Measurements from ENCODE around the gene ABR.

Gene ABR

DNA sequence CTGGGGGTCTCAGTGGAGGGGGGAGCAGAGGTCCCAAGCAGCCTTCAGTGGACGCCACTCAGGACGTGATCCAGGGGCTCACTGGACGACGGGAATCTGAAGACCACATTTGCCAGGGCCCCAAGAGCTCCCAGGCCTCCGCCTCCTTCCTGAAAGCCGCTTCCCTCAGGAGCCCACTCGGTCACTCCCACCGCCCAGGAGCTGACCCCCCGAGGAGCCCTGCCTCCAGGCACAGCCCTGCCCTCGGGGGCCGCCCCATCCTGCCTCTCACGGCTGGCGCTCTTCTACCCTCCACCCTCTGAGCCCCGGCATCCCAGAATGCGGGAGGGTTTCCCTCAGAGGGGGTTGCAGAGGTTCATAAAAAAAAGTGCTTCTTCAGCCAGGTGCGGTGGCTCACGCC lies 158.6 kb downstream of the ABR start:
- DNase-seq (ENCODE audit: low read depth) = no peak
- TF ChIP-seq, protein P1, sequence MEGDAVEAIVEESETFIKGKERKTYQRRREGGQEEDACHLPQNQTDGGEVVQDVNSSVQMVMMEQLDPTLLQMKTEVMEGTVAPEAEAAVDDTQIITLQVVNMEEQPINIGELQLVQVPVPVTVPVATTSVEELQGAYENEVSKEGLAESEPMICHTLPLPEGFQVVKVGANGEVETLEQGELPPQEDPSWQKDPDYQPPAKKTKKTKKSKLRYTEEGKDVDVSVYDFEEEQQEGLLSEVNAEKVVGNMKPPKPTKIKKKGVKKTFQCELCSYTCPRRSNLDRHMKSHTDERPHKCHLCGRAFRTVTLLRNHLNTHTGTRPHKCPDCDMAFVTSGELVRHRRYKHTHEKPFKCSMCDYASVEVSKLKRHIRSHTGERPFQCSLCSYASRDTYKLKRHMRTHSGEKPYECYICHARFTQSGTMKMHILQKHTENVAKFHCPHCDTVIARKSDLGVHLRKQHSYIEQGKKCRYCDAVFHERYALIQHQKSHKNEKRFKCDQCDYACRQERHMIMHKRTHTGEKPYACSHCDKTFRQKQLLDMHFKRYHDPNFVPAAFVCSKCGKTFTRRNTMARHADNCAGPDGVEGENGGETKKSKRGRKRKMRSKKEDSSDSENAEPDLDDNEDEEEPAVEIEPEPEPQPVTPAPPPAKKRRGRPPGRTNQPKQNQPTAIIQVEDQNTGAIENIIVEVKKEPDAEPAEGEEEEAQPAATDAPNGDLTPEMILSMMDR (conservative IDR thresholded peaks at IDR 0.05; ENCODE audit: low read length) = no peak
- no peak overlapping the region for H3K4me3 ChIP-seq (ENCODE audit: low read length)

DNA sequence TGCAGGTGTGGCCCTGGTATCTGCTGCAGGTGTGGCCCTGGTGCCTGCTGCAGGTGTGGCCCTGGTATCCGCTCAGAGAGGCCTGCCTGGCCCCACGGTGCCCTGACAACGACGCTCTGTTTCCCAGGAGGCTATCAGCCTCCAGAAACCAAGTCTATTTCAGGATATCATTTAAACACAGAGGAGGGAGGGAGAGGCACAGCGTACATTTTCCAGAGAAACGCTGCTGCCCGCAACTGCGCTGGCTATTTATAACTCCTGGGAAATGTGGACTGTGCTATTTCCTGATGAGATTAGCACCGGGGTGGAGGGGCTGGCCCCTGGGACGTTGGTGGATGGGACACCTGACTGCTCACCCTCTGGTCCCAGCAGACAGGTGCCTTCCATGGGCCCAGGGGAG lies 160.3 kb downstream of the ABR start:
- TF ChIP-seq, protein P1 (conservative IDR thresholded peaks at IDR 0.05; ENCODE audit: low read length) = no peak
- no peak overlapping the region for H3K4me3 ChIP-seq (ENCODE audit: low read length)

DNA sequence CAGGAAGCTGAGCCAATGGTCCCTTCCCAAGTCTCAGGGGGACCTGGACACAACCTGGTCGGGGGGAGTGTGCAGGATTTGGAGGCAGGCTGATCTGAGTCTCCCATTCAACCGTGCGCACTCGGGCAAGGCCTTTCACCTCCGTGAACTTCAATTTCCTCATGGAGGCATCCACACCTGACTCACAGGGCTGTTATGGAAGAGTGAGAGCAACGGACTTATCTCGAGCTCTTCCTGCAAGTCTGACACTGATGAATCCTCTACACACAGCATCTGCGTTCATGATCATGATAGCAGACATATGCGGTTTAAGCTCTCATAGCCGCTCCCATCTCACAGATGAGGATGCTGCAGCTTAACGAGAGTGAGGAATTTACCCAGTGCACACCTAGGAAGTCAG lies 161.2 kb downstream of the ABR start:
- DNase-seq (ENCODE audit: low read depth) = no peak
- TF ChIP-seq, protein P1 (conservative IDR thresholded peaks at IDR 0.05; ENCODE audit: low read length) = no peak
- no peak overlapping the region for H3K4me3 ChIP-seq (ENCODE audit: low read length)

More for the DNA sequence above, 160.3 kb downstream of the ABR start:
- DNase-seq (ENCODE audit: low read depth) = no peak

DNA sequence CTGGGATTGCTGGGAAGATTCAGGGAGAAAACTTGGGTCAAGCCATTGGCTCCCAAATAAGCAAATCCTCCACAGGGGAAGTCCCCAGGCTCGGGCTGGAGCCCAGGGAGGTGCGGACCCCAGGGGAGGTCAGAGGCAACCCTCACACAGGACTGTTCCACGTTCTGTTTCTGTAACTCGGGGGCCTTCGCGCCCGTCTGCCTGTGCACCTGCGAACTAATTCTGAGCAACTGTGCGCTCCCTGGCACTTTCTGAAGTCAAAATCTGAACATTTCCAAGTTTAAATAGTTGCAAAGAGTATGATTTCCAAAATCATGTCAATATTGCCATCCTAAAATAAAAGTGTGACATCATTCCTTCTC lies 166.1 kb downstream of the ABR start:
- TF ChIP-seq, protein P1 (conservative IDR thresholded peaks at IDR 0.05; ENCODE audit: low read length) = no peak
- DNase-seq (ENCODE audit: low read depth) = no peak
- no peak overlapping the region for H3K4me3 ChIP-seq (ENCODE audit: low read length)

DNA sequence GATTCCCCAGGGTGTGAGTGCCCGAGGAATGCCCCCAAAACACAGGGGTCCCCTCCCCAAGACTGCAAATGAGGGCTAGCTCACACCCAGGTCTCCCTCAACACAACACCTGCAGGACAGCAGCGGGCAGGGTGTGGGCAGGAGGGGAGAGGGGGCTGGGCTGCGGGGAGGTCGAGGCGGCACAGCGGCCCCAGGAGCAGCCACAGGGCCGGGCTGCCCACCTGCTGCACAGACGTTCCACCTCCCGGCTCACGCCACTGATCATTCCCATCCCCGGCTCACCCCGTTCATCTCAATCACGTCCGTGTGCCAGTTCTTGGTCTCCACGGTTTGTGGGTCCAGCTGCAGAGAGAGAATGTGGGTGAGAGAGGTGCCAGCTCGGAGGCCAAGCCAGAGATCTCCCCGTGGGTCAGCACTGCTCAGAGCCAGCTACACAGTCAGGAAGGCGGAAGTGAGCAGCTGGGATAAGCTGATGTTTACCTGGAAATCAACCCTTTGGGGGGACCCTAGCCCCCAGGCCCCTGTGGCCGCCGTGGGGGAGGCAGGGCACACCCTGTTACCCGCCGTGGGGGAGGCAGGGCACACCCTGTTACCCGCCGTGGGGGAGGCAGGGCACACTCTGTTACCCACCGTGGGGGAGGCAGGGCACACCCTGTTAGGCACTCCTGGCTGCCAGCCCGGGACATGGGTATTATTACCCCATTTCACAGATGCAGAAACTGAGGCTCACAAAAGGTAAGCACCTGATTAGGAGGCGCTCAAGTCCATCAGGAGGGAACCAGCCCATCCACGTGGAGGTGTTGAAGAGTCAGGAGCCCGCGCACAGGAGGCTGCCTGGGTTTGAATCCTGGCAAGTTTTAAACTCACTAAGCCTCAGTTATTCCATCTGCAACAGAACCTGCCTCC lies 166.7 kb downstream of the ABR start:
- no peak for DNase-seq (ENCODE audit: low read depth)
- TF ChIP-seq, protein P1 (conservative IDR thresholded peaks at IDR 0.05; ENCODE audit: low read length) = no peak
- H3K4me3 ChIP-seq (ENCODE audit: low read length) = no peak overlapping the region

DNA sequence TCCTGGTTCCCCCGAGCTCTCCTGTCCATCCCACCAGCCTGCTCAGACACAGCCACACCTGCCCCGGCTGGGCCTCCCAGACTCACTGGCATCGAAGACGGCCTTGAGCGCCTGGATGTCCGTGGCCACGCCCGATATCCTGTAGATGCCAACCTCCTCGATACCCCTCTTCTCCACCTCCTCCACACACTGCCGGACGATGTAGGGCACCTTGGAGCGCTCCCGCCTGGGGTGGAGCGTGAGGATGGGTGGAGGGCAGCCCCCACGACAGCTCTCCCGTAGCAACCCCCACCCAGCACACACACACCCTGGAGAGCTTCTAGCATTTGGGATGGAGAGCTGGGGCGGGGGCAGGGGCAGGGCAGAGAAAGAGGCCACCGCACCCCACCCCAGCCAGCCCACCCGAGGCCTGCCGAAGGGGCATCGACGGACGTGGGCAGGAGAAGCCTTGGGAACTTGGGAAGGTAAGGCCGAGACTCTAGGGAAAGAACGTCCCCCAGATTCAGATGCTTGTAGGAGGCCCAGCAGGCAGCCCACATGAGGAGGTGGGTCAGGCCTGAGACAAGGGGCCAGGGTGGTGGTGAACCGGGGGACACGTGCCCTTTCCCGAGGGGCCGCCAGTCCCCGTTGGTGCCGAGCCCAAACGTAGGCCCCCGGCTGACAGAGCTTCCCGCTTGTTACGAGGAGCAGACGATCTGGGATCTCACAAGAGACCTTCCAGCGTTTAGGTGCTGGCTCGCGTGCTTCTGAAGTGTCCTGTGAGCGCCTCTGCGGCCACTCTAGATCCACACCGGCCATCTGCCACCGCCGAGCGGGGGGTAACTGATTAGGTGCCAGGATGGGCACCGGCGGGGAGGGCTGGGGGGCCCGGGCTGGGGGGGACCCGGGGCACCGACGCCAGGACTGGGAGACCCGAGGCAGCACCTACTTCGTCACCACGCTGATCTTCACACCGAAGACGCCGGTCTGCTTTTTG lies 167.7 kb downstream of the ABR start:
- TF ChIP-seq, protein P1 (conservative IDR thresholded peaks at IDR 0.05; ENCODE audit: low read length) = no peak
- DNase-seq (ENCODE audit: low read depth) = no peak
- no peak overlapping the region for H3K4me3 ChIP-seq (ENCODE audit: low read length)

All from AG10803 (cell line).